ENCODE measurements around the gene CACNG8.
A peak's percentile ranks its signal among the peaks of the same experiment; 100 is the strongest.

CACNG8 gene

GRCh38 chr19:53944416-53944815 is 18.3 kb upstream of the CACNG8 start (continued):
- TF ChIP-seq ZNF18 (tag by site-specific recombination; IDR thresholded peaks at IDR 0.05) = no peak
- TF ChIP-seq MZF1 (tag by site-specific recombination; IDR thresholded peaks at IDR 0.05; ENCODE audit: borderline replicate concordance) = no peak
- TF ChIP-seq ZNF148 (tag by site-specific recombination; IDR thresholded peaks at IDR 0.05; ENCODE audit: borderline replicate concordance) = no peak

- no peaks in the 10 kb centered on the region for H3K4me1 ChIP-seq (ENCODE audit: control insufficient read depth, insufficient read depth, low read length)
- TF ChIP-seq ZNF585B (tag by site-specific recombination; IDR thresholded peaks at IDR 0.05) (no peak), TRIM28 (IDR thresholded peaks at IDR 0.05; ENCODE audit: borderline replicate concordance, low read length) (no peak), SP2 (tag by site-specific recombination; IDR thresholded peaks at IDR 0.05) (no peak), ZNF658 (tag by site-specific recombination; IDR thresholded peaks at IDR 0.05) (no peak), ZBTB48 (tag by site-specific recombination; IDR thresholded peaks at IDR 0.05) (no peak)
- POLR2A ChIA-PET = interaction anchor here (1.3 kb wide), 1 partner anchor 36 kb away, joined by 4 read pairs; no protein-coding TSS in a partner anchor
- no peak overlapping the region for H3K4me3 ChIP-seq (ENCODE audit: low read depth, low read length)
- H3K36me3 ChIP-seq (ENCODE audit: control insufficient read depth in 2 of 2, insufficient read depth in 1 of 2, low read length in 2 of 2) = no peaks in the 10 kb centered on the region
- CTCF ChIA-PET = interaction anchor here (0.6 to 1.0 kb wide), 4 partner anchors 79 to 152 kb away, joined by 4 to 5 read pairs (median 4); no protein-coding TSS in a partner anchor
- H3K9me3 ChIP-seq (ENCODE audit: control insufficient read depth, insufficient read depth, low read depth, low read length) = no peaks in the 10 kb centered on the region
- no peak overlapping the region for H3K27ac ChIP-seq (ENCODE audit: extremely low read depth, low read depth, low read length)
Observed at GRCh38 chr19:53944933-53945332, 17.8 kb upstream of the CACNG8 start.

- ChIA-PET POLR2A (interaction anchor here (1.3 kb wide), 1 partner anchor 35 kb away, joined by 4 read pairs; no protein-coding TSS in a partner anchor), CTCF (interaction anchor here (0.6 to 1.0 kb wide), 4 partner anchors 79 to 152 kb away, joined by 4 to 5 read pairs (median 4); no protein-coding TSS in a partner anchor)
- no peaks in the 10 kb centered on the region for H3K9me3 ChIP-seq (ENCODE audit: control insufficient read depth, insufficient read depth, low read depth, low read length)
- no peak overlapping the region for H3K27ac ChIP-seq (ENCODE audit: extremely low read depth, low read depth, low read length)
- no peak overlapping the region for H3K4me3 ChIP-seq (ENCODE audit: low read depth, low read length)
- no peaks in the 10 kb centered on the region for H3K36me3 ChIP-seq (ENCODE audit: control insufficient read depth in 2 of 2, insufficient read depth in 1 of 2, low read length in 2 of 2)
- no peaks in the 10 kb centered on the region for H3K4me1 ChIP-seq (ENCODE audit: control insufficient read depth, insufficient read depth, low read length)
- TF ChIP-seq BCL11B (tag by site-specific recombination; IDR thresholded peaks at IDR 0.05; ENCODE audit: low read depth) = no peak
- peak; percentile 83; the same call in 1 of the 2 replicates for TF ChIP-seq ZNF23 (tag by site-specific recombination; IDR thresholded peaks at IDR 0.05; ENCODE audit: borderline replicate concordance)
- TF ChIP-seq ZNF26 (tag by site-specific recombination; IDR thresholded peaks at IDR 0.05) = no peak
- TF ChIP-seq ZFP3 (tag by site-specific recombination; IDR thresholded peaks at IDR 0.05; ENCODE audit: low read depth) = no peak
- TF ChIP-seq PATZ1 (tag by site-specific recombination; IDR thresholded peaks at IDR 0.05) = no peak
- TF ChIP-seq SETDB1 (IDR thresholded peaks at IDR 0.05; ENCODE audit: insufficient read length, low read length) = peak; percentile 29
- no peak for TF ChIP-seq ZNF624 (tag by site-specific recombination; IDR thresholded peaks at IDR 0.05)
- peak; percentile 99 for TF ChIP-seq ZBTB17 (tag by site-specific recombination; IDR thresholded peaks at IDR 0.05)
- TF ChIP-seq ZBTB10 (tag by site-specific recombination; IDR thresholded peaks at IDR 0.05) = no peak
- TF ChIP-seq ZNF596 (tag by site-specific recombination; IDR thresholded peaks at IDR 0.05) = no peak
Observed at GRCh38 chr19:53945441-53945840, 17.3 kb upstream of the CACNG8 start.

Data from HEK293 (cell line).